Measurements from ENCODE around the gene SYNPO2.

The SYNPO2 gene

DNA sequence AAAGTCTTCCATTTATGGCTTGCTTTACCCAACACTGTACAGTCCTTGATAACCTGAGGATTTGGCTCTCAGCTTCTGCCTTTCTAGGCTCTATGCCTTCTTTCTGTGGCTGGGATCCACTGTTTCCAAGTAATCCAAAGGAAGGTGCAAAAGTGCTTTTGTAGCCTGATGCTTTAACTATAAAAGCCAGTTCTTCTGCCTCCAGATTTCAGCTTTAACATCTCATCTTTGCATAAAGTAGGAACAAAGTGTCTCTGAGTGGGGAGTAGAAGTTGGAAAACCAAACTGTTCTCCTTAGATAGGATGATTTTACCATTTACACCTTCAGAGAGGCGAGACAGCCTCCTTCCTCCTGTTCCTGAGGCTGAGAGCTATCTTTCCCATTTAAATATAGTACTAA, 41.7 kb upstream of the SYNPO2 start:
- no peak for DNase-seq (ENCODE audit: low read depth)
- no peak overlapping the region for H3K4me3 ChIP-seq (replicated peaks; ENCODE audit: low read depth, low read length)

DNA sequence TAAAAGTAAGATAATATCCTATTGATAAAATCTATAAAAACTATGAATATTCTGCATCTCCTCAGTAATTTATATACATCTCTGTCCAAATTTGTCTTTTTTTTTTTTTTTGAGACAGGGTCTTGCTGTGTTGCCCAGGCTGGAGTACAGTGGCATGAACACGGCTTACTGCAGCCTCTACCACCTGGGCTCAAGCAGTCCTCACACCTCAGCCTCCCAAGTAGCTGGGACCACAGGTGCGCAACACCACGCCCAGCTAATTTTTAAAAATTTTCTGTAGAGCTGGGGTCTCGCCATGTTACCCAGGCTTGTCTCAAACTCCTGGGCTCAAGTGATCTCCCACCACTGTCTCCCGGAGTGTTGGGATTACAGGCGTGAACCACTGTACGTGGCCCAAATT, 40.4 kb upstream of the SYNPO2 start:
- DNase-seq (ENCODE audit: low read depth) = no peak
- TF ChIP-seq, protein P1, sequence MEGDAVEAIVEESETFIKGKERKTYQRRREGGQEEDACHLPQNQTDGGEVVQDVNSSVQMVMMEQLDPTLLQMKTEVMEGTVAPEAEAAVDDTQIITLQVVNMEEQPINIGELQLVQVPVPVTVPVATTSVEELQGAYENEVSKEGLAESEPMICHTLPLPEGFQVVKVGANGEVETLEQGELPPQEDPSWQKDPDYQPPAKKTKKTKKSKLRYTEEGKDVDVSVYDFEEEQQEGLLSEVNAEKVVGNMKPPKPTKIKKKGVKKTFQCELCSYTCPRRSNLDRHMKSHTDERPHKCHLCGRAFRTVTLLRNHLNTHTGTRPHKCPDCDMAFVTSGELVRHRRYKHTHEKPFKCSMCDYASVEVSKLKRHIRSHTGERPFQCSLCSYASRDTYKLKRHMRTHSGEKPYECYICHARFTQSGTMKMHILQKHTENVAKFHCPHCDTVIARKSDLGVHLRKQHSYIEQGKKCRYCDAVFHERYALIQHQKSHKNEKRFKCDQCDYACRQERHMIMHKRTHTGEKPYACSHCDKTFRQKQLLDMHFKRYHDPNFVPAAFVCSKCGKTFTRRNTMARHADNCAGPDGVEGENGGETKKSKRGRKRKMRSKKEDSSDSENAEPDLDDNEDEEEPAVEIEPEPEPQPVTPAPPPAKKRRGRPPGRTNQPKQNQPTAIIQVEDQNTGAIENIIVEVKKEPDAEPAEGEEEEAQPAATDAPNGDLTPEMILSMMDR (IDR thresholded peaks at IDR 0.05; ENCODE audit: low read length, missing control alignments) = no peak
- no peak overlapping the region for H3K4me3 ChIP-seq (replicated peaks; ENCODE audit: low read depth, low read length)

More for the DNA sequence above, 41.7 kb upstream of the SYNPO2 start:
- TF ChIP-seq, protein P1 (IDR thresholded peaks at IDR 0.05; ENCODE audit: low read length, missing control alignments) = no peak

DNA sequence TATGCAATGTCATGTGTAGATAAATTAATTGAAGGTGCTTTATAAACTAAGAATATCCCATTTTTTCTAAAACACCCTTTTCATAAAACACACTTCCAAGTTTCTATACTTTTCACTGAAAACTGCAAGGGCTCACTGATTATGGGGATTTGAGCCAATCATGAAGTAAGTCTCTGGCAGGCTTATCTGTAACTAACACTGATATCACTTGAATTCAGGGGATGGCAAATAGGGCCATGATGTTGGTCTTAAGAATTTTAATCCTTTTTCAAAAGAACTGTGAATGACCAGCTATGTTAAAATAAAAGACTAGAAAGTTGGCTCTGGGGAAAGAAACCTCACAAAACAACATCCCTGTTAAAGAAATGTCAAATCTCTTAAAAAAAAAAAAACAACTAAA, 39.8 kb upstream of the SYNPO2 start:
- no peak for DNase-seq (ENCODE audit: low read depth)
- no peak overlapping the region for H3K4me3 ChIP-seq (replicated peaks; ENCODE audit: low read depth, low read length)
- TF ChIP-seq, protein P1 (IDR thresholded peaks at IDR 0.05; ENCODE audit: low read length, missing control alignments) = no peak

DNA sequence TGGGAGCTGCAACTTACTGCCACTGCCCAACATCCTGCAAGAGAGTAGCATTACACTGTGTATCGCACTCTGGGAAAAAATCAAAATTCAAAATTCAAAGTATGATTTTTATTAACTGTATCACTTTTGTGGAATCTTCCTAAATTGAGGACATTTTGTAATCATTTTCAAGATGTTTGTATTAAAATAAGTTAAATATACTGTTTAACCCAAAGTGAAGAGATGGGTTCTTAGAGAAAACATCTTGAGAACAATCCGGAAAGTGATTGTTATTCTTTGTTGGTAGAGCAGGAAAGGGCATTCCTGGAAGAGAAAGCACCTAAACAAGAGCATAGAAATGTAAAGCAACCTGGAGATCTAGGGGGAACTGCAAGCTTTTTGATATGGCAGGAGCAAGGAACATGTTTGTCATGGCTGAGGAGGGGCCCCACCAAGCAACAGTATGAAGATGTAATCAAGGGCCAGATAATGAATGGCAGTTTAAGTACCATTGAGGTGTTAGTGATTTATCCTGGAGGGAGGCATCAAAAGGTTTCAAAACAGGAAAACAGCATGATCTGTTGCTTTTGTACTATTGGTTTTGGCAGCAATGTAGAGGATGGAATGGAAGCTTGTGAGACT, 38.7 kb upstream of the SYNPO2 start:
- TF ChIP-seq, protein P1 (IDR thresholded peaks at IDR 0.05; ENCODE audit: low read length, missing control alignments) = no peak
- DNase-seq (ENCODE audit: low read depth) = no peak
- peak overlapping the region; percentile 48 for H3K4me3 ChIP-seq (replicated peaks; ENCODE audit: low read depth, low read length)

DNA sequence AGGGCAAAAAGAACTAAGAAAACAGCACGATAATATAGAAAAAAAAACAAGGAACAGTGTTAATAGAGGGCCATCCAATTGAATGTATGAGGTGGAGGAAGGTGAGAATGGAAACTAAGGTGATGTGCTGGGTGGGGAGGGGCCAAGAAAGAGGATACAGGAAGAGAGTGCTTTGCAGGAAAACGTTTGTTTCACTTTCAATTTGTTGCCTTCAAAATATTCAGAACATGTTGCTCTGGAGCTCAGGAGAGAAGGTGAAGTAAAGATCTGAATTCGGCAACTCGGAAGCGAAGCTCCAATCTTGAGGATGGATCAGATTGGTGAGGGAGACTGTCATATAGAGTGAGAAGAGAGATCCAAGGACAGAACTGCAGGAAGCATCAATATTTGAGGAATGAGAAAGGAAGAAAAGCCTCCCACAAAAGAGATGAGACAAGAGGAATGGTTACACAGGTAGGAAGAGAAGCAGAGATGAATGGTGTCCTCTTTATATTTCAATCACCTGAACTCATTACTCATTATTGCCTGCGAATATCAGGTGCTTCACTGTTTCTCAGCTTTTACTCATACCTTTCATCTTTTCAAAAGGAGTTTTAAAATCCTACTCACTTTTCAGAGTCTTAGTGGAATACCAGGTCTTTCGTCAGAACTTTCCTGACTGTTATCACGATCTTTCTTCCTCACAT, 38.0 kb upstream of the SYNPO2 start:
- H3K4me3 ChIP-seq (replicated peaks; ENCODE audit: low read depth, low read length) = peak overlapping the region; percentile 48
- peak; percentile 16 for DNase-seq (ENCODE audit: low read depth)
- TF ChIP-seq, protein P1 (IDR thresholded peaks at IDR 0.05; ENCODE audit: low read length, missing control alignments) = no peak

DNA sequence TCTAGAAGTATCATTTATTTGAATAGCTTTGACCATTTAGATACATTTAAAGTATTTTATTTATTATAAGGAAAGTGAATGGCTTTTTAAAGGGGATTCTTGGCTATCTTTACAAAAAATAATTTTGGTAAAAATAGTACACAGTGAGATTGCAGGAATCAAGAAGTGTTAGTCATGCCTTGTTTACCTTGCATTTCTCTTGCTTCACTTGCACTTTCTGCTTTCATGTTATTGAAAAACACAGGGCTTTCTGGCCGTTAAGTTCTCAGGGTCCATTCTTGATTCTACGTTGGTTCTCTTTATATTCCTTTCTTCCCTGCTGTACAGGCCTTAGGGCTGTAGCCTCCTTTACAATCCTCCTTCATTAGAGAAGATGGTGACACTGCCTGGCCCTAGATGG, 30.9 kb upstream of the SYNPO2 start:
- no peak for DNase-seq (ENCODE audit: low read depth)
- TF ChIP-seq, protein P1 (IDR thresholded peaks at IDR 0.05; ENCODE audit: low read length, missing control alignments) = no peak
- H3K4me3 ChIP-seq (replicated peaks; ENCODE audit: low read depth, low read length) = no peak overlapping the region

DNA sequence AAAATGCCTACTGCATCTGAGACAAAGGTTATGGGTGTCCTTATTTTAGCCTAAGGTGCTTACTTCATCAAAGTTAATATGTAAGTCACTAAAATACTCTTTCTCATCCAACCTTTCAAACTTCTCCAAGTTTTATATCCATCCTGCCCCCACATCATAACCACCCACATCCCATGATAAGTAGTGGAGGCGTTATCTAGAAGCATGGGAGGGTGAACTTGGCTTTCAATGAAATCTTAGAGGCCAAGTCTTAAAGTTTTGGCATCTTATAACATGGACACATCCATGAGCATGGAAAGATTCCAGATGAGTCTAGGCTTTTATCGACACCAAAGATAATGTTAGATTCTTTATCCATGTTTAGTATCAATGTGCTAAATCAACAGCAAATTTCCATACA, 29.9 kb upstream of the SYNPO2 start:
- no peak for DNase-seq (ENCODE audit: low read depth)
- TF ChIP-seq, protein P1 (IDR thresholded peaks at IDR 0.05; ENCODE audit: low read length, missing control alignments) = no peak
- H3K4me3 ChIP-seq (replicated peaks; ENCODE audit: low read depth, low read length) = no peak overlapping the region
